Measurements from ENCODE around the gene ATP1A4. TPM values are rescaled to one million over a fixed set of nuclear protein-coding genes. Genes with fewer than 3 reads are reported as not detected.

Gene ATP1A4
- total RNA-seq, 1 experiment from 2014 or later = not detected

DNA sequence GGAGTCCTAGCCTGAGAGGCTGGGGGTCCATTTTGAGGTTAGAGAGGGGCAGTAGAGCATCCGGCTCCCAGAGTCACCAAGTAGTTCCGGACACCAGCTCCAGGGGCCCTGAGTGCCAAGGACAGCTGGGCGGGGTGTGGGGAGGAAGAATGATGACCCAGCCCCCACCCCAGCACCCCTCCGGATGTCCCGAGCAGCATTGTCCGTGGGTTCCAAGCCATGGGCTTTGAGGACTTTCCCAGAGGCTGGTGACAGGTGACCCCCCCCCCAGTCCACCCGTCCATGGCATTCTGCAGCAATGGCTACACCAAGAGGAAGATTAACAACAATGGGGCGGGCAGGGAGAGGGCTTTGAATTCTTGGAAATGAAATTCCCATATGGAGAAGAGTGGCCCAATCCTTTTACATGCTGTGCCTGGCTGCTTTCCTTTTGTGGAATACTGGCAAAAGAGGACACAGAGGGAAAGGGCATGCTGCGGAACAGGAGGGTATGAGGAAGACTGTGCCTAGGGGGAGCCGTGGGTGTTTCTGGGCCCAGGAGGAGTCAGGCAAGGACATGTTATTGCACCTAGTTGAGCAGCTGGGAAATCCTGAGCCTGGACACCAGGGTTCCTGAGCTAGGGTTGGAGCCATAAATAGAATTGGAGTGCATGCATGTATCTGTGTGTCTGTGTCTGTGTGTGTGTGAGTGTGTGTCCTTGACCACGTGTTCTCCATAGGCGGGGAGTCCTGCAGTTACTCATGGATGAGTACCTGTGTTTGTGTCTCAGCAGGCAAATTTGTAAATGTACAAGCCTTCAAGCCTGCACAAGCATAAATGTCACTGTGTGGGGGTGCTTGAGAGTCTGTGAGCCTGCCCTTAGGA, 34.9 kb upstream of the ATP1A4 start:
- POLR2A ChIA-PET = no interaction called here
- no peak for DNase-seq (ENCODE audit: low read depth, low spot score)

DNA sequence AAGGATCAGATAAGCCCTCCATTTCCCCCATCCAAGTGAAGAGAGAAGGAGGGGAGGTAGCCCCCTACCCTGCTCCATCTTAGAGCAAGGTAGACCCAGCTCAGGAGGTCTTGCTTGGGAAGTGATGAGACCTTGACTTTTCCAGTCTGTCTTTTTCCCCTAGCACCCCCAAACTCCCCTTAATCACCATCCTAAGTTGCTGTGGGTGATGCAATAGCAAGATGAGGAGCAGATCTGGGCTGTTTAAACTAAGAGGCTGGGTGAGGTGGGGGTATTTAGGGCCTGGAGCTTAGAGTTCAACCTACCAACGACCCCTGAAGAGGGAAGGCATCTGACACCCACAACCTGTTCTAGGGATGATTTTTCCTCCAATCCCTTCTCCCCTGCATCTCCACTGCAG, 34.1 kb upstream of the ATP1A4 start:
- DNase-seq (ENCODE audit: low read depth, low spot score) (no peak), ATAC-seq (no peak)
- ChIA-PET POLR2A (no interaction called here), CTCF (no interaction called here)
- Histone ChIP-seq H3K27me3 (ENCODE audit: control insufficient read depth, insufficient read depth, low read length) (no peaks in the 10 kb centered on the region), H3K27ac (ENCODE audit: low read length) (no peak overlapping the region), H3K9me3 (ENCODE audit: control insufficient read depth, insufficient read depth, low read depth, low read length) (no peaks in the 10 kb centered on the region), H3K4me3 (ENCODE audit: low read depth in 2 of 2, low read length in 2 of 2) (no peak overlapping the region), H3K36me3 (ENCODE audit: control insufficient read depth, insufficient read depth, low read length) (no peaks in the 10 kb centered on the region), H3K4me1 (ENCODE audit: control insufficient read depth, insufficient read depth, low read length) (no peaks in the 10 kb centered on the region)
- TF ChIP-seq SIN3A (IDR thresholded peaks at IDR 0.05; ENCODE audit: borderline replicate concordance, insufficient read depth, low read depth, low read length) (no peak), POLR2AphosphoS5 (IDR thresholded peaks at IDR 0.05; ENCODE audit: low read depth, low read length) (no peak), TCF7L2 (IDR thresholded peaks at IDR 0.05; ENCODE audit: low read depth, low read length) (no peak)
- TF ChIP-seq, protein P1, sequence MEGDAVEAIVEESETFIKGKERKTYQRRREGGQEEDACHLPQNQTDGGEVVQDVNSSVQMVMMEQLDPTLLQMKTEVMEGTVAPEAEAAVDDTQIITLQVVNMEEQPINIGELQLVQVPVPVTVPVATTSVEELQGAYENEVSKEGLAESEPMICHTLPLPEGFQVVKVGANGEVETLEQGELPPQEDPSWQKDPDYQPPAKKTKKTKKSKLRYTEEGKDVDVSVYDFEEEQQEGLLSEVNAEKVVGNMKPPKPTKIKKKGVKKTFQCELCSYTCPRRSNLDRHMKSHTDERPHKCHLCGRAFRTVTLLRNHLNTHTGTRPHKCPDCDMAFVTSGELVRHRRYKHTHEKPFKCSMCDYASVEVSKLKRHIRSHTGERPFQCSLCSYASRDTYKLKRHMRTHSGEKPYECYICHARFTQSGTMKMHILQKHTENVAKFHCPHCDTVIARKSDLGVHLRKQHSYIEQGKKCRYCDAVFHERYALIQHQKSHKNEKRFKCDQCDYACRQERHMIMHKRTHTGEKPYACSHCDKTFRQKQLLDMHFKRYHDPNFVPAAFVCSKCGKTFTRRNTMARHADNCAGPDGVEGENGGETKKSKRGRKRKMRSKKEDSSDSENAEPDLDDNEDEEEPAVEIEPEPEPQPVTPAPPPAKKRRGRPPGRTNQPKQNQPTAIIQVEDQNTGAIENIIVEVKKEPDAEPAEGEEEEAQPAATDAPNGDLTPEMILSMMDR (IDR thresholded peaks at IDR 0.05) = no peak
- TF ChIP-seq, protein P2, sequence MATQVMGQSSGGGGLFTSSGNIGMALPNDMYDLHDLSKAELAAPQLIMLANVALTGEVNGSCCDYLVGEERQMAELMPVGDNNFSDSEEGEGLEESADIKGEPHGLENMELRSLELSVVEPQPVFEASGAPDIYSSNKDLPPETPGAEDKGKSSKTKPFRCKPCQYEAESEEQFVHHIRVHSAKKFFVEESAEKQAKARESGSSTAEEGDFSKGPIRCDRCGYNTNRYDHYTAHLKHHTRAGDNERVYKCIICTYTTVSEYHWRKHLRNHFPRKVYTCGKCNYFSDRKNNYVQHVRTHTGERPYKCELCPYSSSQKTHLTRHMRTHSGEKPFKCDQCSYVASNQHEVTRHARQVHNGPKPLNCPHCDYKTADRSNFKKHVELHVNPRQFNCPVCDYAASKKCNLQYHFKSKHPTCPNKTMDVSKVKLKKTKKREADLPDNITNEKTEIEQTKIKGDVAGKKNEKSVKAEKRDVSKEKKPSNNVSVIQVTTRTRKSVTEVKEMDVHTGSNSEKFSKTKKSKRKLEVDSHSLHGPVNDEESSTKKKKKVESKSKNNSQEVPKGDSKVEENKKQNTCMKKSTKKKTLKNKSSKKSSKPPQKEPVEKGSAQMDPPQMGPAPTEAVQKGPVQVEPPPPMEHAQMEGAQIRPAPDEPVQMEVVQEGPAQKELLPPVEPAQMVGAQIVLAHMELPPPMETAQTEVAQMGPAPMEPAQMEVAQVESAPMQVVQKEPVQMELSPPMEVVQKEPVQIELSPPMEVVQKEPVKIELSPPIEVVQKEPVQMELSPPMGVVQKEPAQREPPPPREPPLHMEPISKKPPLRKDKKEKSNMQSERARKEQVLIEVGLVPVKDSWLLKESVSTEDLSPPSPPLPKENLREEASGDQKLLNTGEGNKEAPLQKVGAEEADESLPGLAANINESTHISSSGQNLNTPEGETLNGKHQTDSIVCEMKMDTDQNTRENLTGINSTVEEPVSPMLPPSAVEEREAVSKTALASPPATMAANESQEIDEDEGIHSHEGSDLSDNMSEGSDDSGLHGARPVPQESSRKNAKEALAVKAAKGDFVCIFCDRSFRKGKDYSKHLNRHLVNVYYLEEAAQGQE (IDR thresholded peaks at IDR 0.05; ENCODE audit: insufficient read depth in 1 of 2, low read depth in 2 of 2, low read length in 1 of 2) = no peak
- no TSS peak for BruUV-seq (replicated peaks)
- in situ Hi-C loops (cut with HindIII; ENCODE audit: low pct_unique_long_range_greater_than_20kb, low sequenced_read_pairs) = no loop called here
- intact Hi-C loops (cut with micrococcal nuclease; ENCODE audit: unreplicated experiment) = no loop called here

More for the DNA sequence above, 34.9 kb upstream of the ATP1A4 start:
- Histone ChIP-seq H3K27ac (ENCODE audit: low read length) (no peak overlapping the region), H3K4me3 (ENCODE audit: low read depth in 2 of 2, low read length in 2 of 2) (no peak overlapping the region), H3K36me3 (ENCODE audit: control insufficient read depth, insufficient read depth, low read length) (no peaks in the 10 kb centered on the region), H3K27me3 (ENCODE audit: control insufficient read depth, insufficient read depth, low read length) (no peaks in the 10 kb centered on the region), H3K4me1 (ENCODE audit: control insufficient read depth, insufficient read depth, low read length) (no peaks in the 10 kb centered on the region), H3K9me3 (ENCODE audit: control insufficient read depth, insufficient read depth, low read depth, low read length) (no peaks in the 10 kb centered on the region)
- CTCF ChIA-PET = interaction anchor here (0.7 kb wide), 1 partner anchor 136 kb away, joined by 6 read pairs; no protein-coding TSS in a partner anchor
- no peak for TF ChIP-seq SIN3A (IDR thresholded peaks at IDR 0.05; ENCODE audit: borderline replicate concordance, insufficient read depth, low read depth, low read length)
- no peak for TF ChIP-seq POLR2AphosphoS5 (IDR thresholded peaks at IDR 0.05; ENCODE audit: low read depth, low read length)
- TF ChIP-seq, protein P2 (IDR thresholded peaks at IDR 0.05; ENCODE audit: insufficient read depth in 1 of 2, low read depth in 2 of 2, low read length in 1 of 2) = no peak
- TF ChIP-seq TCF7L2 (IDR thresholded peaks at IDR 0.05; ENCODE audit: low read depth, low read length) = no peak
- TF ChIP-seq, protein P1 (IDR thresholded peaks at IDR 0.05) = no peak
- ATAC-seq = no peak
- in situ Hi-C loops (cut with HindIII; ENCODE audit: low pct_unique_long_range_greater_than_20kb, low sequenced_read_pairs) = no loop called here
- intact Hi-C loops (cut with micrococcal nuclease; ENCODE audit: unreplicated experiment) = no loop called here
- no TSS peak for BruUV-seq (replicated peaks)

Data from Panc1 (cell line).